Measurements from ENCODE around the gene ELP4. TPM values are rescaled to one million over a fixed set of nuclear protein-coding genes. Genes with fewer than 3 reads are reported as not detected.

ELP4 gene
- total RNA-seq, 1 experiment from 2014 or later: 15.2 TPM

GRCh38 chr11:31780480-31780971, 271.0 kb downstream of the ELP4 start:
- no peak overlapping the region for H4K5ac ChIP-seq (ENCODE audit: insufficient read length, low read depth, low read length)
- H2BK5ac ChIP-seq (ENCODE audit: insufficient read length, low read length): no peak overlapping the region
- H2AK5ac ChIP-seq (ENCODE audit: insufficient read length, low read length): no peak overlapping the region
- H3K9me3 Mint-ChIP-seq: peaks cover 4% of the 10 kb centered on the region in 2 experiments; a peak in 2 of 5 replicates
- H4K20me1 ChIP-seq (ENCODE audit: control insufficient read depth, insufficient read depth, insufficient read length): no peaks in the 10 kb centered on the region
- H3K9ac ChIP-seq (ENCODE audit: extremely low read depth, insufficient read length, low read length): no peak overlapping the region
- H3K4me1 ChIP-seq (ENCODE audit: insufficient read depth, low read length): no peaks in the 10 kb centered on the region
- H2AFZ ChIP-seq (ENCODE audit: low read length): no peak overlapping the region
- no peaks in the 10 kb centered on the region for H3K9me3 ChIP-seq (ENCODE audit: control insufficient read depth, low read depth, low read length)
- no peaks in the 10 kb centered on the region for H3K23me2 ChIP-seq (ENCODE audit: insufficient read length, low read depth, low read length, poor library complexity, severe bottlenecking)
- no peak for DNase-seq
- H4K8ac ChIP-seq (replicated peaks; ENCODE audit: insufficient read length, low read depth, low read length): no peak overlapping the region
- H3T11ph ChIP-seq (ENCODE audit: low read length): no peak overlapping the region
- no peaks in the 10 kb centered on the region for H3K27me3 Mint-ChIP-seq (ENCODE audit: low read depth)
- H2BK20ac ChIP-seq (ENCODE audit: low read depth, low read length, poor library complexity, severe bottlenecking): no peak overlapping the region
- H3K23ac ChIP-seq (ENCODE audit: insufficient read length, low read depth, low read length): no peak overlapping the region
- no peak overlapping the region for H2BK15ac ChIP-seq (ENCODE audit: low read depth, low read length)
- H3K27me3 ChIP-seq (ENCODE audit: insufficient read depth, low read length): no peaks in the 10 kb centered on the region
- H3K79me2 ChIP-seq (ENCODE audit: insufficient read depth, low read length): no peaks in the 10 kb centered on the region
- no peak overlapping the region for H4K91ac ChIP-seq (ENCODE audit: insufficient read length, low read depth, low read length)
- peaks cover 7 to 17% of the 10 kb centered on the region in 2 experiments for H3K4me1 Mint-ChIP-seq
- peaks cover 2 to 5% (median 2%) of the 10 kb centered on the region in 3 experiments; a peak in 3 of 7 replicates for H3K36me3 Mint-ChIP-seq (ENCODE audit: insufficient read depth in 1 of 3, low read depth in 3 of 3)
- no peak overlapping the region for H3K27ac ChIP-seq (ENCODE audit: insufficient read length, low read depth, low read length)
- H2BK12ac ChIP-seq (ENCODE audit: insufficient read length, low read depth, low read length): no peak overlapping the region
- no peak overlapping the region for H3K14ac ChIP-seq (ENCODE audit: insufficient read depth, low read length)
- no peak overlapping the region; a peak in 1 of 7 replicates for H3K27ac Mint-ChIP-seq
- H3K79me1 ChIP-seq (ENCODE audit: insufficient read depth, low read depth, low read length, poor library complexity, severe bottlenecking): no peaks in the 10 kb centered on the region
- no peak overlapping the region for H2BK120ac ChIP-seq (ENCODE audit: low read depth, low read length, poor library complexity, severe bottlenecking)
- H3K56ac ChIP-seq (ENCODE audit: insufficient read length, low read depth, low read length): no peak overlapping the region
- no CpG with 5 or more reads among the region's 5 CpGs for WGBS (ENCODE audit: extremely low coverage, insufficient read length, low lambda C conversion rate)
- H3K4me3 Mint-ChIP-seq: no peak overlapping the region
- no peak overlapping the region for H3K4ac ChIP-seq (ENCODE audit: low read depth, low read length)
- no peak overlapping the region for H3K18ac ChIP-seq (ENCODE audit: insufficient read length, low read depth, low read length)
- no peak overlapping the region for H3K4me2 ChIP-seq (ENCODE audit: insufficient read depth, insufficient read length, low read length)
- no peak for TF ChIP-seq CTCF (conservative IDR thresholded peaks at IDR 0.05)

All from H9 (cell line).